Mucosa of stomach (tissue), 1 donor: ENCODE data around the gene PIK3R6.

ENCODE experiments used
- H3K27me3 ChIP-seq: one replicate; pipeline ENCODE4 v1.7.0; 2013; ENCODE audit warnings: mild to moderate bottlenecking, low read length; ENCODE audit not compliant: control insufficient read depth, insufficient read depth
- H3K36me3 ChIP-seq: one replicate; pipeline ENCODE4 v1.7.0; 2013; ENCODE audit warnings: low read length; ENCODE audit not compliant: control insufficient read depth, insufficient read depth
- H3K4me1 ChIP-seq: one replicate; pipeline ENCODE4 v1.7.0; 2013; ENCODE audit warnings: mild to moderate bottlenecking, low read length; ENCODE audit not compliant: control insufficient read depth, insufficient read depth
- H3K4me3 ChIP-seq: one replicate; pipeline ENCODE4 v1.7.0; 2013; ENCODE audit warnings: low read length
- H3K9ac ChIP-seq: one replicate; pipeline ENCODE4 v1.7.0; 2013; ENCODE audit warnings: mild to moderate bottlenecking, low read length, moderate library complexity
- H3K9me3 ChIP-seq: one replicate; pipeline ENCODE4 v1.7.0; 2013; ENCODE audit warnings: mild to moderate bottlenecking, low read length, moderate library complexity; ENCODE audit not compliant: control insufficient read depth
- donor health status: Pancreatic carcinoma.

Gene PIK3R6

DNA sequence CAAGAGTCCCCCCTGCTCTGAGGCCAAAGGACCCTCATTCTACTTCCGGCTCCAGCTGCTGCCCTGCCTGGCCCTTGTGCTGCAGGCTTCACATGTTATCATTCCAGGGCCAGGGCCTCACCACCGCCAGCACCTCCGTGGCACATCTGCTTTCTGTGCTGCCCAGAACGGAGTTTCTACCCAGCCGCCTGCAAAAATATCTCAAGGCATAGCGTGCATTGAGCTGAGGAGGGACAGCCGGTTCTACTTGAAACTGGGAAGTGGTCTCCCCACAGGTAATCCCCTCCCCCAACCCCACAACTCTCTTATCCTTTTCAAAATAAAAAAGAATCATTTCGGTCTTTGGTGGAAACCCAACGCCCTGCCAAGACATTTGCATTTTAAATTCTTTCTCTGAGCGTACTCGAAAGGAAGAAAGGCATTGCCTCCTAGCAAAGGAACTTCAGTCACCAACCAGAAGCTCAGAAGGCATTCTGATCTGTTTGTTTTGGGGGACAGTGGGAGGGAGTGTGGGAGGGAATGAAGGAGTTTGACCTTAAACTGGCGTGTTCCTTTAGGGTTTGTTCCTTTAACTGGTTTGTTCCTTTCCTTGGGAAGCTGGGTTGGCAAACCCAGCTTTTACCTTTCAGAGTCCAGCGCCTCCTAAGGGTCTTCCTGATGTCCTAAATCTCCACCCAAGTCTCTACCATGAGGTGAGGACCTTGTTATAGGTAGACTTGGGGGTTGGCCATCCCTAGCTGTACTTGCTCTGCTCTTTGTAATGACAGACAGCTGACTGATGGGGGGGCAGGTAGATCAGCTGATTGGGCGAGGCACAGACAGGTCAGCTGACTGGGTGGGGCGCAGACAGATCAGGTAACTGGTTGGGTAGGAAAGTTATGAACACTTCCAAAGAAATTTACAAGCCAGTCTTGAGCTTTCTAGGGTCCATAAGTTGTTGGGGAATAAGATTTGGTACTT is 33.4 kb upstream of the PIK3R6 start:
- Histone ChIP-seq H3K9me3 (no peaks in the 10 kb centered on the region), H3K4me1 (no peaks in the 10 kb centered on the region), H3K27me3 (no peaks in the 10 kb centered on the region), H3K4me3 (no peak overlapping the region), H3K9ac (no peak overlapping the region), H3K36me3 (no peaks in the 10 kb centered on the region)

DNA sequence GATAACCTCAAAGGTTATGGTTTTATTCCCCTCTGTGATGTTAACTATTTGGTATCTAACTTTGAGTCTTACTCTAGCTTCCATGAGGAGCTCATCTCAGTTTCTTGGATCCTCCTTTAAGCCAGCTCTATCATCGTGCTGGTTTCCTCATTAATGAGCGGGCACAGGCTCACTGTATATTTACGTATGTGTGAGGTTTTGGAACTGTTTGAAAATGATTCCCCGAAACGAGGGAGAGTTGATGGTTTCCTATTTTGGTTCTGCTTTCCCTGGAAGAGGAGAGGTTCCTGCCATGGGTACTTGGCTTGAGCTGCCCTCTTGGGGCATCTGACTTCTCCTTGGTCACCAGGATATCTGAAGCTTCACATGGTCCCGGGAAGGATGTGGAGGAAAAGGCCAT is 32.7 kb upstream of the PIK3R6 start:
- Histone ChIP-seq H3K9ac (no peak overlapping the region), H3K9me3 (no peaks in the 10 kb centered on the region), H3K4me1 (no peaks in the 10 kb centered on the region), H3K36me3 (no peaks in the 10 kb centered on the region), H3K4me3 (no peak overlapping the region), H3K27me3 (no peaks in the 10 kb centered on the region)

DNA sequence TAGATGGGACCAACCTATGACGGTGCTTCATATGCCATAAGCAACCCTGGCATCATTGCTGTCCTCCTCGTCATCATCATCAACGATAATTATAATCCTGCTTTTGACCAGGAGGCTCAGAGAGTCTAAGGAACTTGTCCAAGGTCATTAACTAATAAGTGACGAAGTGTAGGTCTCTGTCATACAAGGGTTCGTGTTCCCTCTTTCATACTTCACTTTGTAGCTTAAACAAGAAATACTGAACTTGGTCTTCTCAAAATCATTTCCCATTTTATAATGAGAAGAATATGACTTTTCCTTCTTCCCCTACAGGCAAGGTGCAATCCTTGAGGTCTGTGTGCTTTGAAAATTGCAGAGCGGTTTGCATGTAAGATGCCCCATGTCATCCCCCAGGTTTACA is 31.2 kb upstream of the PIK3R6 start:
- no peaks in the 10 kb centered on the region for H3K27me3 ChIP-seq
- H3K36me3 ChIP-seq, result no peaks in the 10 kb centered on the region
- H3K4me1 ChIP-seq, result no peaks in the 10 kb centered on the region
- no peak overlapping the region for H3K9ac ChIP-seq
- no peak overlapping the region for H3K4me3 ChIP-seq
- H3K9me3 ChIP-seq, result no peaks in the 10 kb centered on the region

DNA sequence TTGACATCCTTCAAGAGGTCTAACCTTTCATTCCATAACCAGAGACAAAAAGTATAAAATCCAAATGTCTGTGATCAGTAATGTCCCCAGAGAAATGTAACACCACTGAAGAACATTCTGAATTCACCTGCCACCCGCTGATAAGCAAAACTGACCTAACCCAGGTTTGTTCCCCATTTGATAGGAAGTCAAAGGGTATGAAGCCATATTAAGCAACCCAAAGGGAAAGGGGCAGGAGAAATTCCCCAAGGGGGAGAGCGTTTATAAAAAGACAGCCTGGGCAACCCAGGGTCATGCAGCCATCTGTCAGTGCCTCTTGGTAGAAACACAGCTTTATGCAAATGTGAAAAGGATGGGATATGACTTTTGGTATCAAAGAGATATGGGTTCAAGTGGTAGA is 30.7 kb upstream of the PIK3R6 start:
- no peaks in the 10 kb centered on the region for H3K9me3 ChIP-seq

DNA sequence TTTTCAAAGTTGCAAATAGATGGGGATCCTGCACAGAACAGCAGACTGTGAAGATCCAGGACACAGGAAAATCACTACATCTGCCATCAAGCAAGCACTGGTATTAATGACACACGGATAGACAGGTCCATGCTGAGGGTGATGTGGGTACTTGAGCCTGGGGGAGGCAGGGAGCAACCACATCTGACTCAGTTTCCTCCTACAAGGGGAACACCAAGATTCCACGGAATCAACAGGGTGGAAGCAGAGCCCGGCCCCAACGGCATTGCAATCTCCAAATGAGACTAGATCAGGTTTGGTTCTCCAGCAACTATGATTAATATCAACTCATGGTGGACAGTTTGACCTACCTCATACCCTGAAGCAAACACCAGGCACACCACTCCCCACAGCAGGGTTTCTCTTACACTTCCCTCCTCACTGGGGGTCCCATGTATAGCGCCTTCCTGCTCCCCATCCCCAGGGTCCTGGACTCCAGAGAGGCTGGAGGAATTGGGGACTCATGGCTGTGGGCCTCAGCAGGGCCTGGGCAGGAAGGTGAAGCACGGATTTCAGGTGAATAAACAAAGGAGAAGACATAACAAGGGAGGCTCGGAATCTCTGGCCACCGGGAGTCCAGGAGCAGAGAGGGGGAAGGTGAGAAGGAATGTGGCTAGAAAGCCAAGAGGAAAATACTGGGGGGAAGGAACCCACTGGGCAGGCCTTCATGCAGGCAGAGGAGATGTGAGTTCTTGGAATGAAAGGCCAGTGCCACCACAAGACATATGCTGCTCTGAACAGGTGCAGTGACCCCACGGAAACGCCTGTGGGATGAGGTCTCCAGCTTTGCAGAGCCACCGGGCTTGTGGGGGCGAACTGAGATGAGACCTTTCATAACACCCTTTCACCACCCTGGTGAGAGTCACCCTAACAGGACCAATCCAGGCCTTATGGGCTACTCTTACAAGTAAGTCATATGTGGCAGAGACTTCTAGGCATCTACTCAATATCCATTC is 29.5 kb upstream of the PIK3R6 start:
- Histone ChIP-seq H3K36me3 (no peaks in the 10 kb centered on the region), H3K4me3 (no peak overlapping the region), H3K9ac (no peak overlapping the region), H3K9me3 (no peaks in the 10 kb centered on the region), H3K4me1 (no peaks in the 10 kb centered on the region), H3K27me3 (no peaks in the 10 kb centered on the region)

More for the DNA sequence above, 30.7 kb upstream of the PIK3R6 start:
- Histone ChIP-seq H3K27me3 (no peaks in the 10 kb centered on the region), H3K9ac (no peak overlapping the region), H3K36me3 (no peaks in the 10 kb centered on the region), H3K4me3 (no peak overlapping the region), H3K4me1 (no peaks in the 10 kb centered on the region)

DNA sequence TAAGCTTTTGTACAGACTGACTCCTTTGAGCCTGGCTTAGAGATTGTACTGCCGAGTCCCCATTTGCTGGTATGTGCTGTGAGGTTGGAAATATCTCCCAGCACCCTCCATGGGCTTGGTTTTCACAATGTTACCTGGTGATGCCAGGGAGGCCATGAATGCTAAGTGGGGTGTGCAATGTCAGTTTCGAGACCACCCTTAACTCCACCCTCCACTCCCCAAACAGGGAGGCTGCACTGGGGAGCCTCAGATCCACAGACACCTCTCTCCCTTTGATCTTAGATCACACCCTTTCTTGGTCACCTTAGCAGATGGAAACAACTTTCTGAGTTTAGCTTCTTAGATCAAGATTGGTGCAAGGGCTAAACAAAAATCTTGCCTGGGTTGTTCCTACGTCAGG is 28.6 kb upstream of the PIK3R6 start:
- H3K9me3 ChIP-seq, result no peaks in the 10 kb centered on the region
- no peaks in the 10 kb centered on the region for H3K4me1 ChIP-seq
- no peak overlapping the region for H3K4me3 ChIP-seq
- H3K27me3 ChIP-seq, result no peaks in the 10 kb centered on the region
- H3K36me3 ChIP-seq, result no peaks in the 10 kb centered on the region
- no peak overlapping the region for H3K9ac ChIP-seq

DNA sequence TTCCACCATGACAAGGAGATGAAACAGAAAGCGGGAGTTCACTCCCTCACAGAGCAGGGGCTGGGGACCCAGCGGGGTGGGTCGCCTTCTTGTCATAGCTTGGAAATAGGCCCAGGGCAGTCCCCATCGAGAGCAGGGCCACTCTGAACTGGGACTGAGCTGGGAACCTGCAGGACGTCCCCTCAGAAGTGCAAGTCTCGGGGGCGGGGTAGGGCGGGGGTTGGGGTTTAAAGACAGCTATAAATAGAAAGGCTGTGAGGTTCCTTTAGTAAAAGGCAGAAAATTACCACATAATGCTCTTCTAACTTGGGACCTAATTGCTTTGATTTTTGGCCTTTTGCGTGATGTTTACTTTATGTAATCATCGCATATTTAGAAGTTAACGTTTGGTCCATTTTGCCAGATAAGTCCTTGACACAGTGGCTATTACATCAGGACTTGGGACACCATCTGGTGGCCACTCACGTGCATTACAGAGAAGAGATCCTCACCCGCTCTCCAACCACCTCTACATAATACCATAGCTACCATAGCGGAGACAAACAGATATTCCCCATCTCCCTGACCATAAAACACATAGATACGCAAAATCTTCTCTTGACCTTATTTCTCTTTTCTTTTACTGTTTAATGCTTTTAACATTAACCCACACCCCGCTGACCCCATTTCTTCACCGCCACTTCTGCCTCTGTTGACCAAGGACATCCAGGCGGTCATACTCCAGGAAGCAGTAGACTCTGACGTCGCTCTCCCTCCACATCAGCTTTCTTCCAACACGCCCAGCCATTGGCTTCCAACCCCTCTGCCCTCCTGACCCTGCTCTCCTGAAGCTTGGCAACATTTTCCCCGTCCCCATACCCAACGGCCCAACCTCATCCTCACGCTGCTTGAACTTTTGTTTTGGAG is 27.5 kb upstream of the PIK3R6 start:
- no peak overlapping the region for H3K4me3 ChIP-seq
- H3K36me3 ChIP-seq, result no peaks in the 10 kb centered on the region
- no peak overlapping the region for H3K9ac ChIP-seq
- H3K27me3 ChIP-seq, result no peaks in the 10 kb centered on the region
- no peaks in the 10 kb centered on the region for H3K4me1 ChIP-seq
- no peaks in the 10 kb centered on the region for H3K9me3 ChIP-seq

DNA sequence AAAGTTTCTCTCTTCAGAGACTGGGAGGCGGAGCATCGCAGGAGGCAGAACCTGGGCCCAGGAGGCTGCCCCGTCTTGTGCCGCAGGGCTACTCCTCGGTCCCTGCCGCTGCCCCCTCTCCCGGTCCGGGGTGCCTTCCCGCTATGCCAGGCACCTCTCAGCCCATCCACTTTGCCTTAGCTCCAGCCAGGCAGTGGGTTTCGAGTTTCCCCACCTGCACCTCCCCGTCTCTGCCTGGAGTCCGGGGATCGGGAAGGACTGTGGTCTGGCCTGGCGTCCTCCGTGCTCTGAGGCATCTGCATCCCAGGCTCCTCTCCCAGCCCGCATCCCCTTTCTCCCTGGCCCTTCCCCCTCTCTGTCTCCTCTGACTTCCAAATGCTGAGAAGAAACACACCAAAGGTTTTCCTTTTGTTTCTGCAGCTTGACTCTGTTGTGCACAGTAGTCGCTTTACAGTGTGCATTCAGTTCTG is 26.8 kb upstream of the PIK3R6 start:
- Histone ChIP-seq H3K9me3 (no peaks in the 10 kb centered on the region), H3K4me3 (no peak overlapping the region), H3K9ac (no peak overlapping the region), H3K27me3 (no peaks in the 10 kb centered on the region), H3K36me3 (no peaks in the 10 kb centered on the region), H3K4me1 (no peaks in the 10 kb centered on the region)

DNA sequence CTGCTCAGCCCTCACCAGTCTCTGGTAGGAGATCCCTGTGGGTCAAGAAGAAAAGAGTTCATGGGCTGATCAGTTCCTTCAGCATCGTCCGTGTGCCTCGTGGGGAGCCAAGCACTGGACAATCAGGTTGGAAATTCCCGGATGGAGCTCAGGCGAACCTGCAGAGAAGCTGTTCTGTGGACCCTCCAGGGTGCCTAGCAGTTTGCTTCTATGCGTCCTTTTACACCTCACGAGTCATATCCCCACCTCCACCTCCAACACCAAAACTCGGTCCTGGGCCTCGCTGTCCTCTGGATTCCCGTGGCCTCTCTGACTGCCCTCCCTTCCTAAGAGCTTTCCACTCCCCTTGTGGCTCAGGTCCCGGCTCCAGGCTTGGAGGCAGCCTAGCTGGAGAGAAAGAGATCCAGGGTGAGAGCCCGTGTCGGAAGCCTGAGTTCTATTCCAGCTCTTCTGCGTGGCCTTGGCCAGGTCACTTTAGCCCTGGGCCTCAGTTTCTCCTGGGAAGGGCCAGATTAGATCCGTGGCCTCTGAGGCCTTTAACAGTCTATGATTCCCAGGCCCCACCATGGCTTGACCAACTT is 26.2 kb upstream of the PIK3R6 start:
- Histone ChIP-seq H3K27me3 (no peaks in the 10 kb centered on the region), H3K36me3 (no peaks in the 10 kb centered on the region), H3K4me1 (no peaks in the 10 kb centered on the region), H3K9me3 (no peaks in the 10 kb centered on the region), H3K4me3 (no peak overlapping the region), H3K9ac (no peak overlapping the region)

DNA sequence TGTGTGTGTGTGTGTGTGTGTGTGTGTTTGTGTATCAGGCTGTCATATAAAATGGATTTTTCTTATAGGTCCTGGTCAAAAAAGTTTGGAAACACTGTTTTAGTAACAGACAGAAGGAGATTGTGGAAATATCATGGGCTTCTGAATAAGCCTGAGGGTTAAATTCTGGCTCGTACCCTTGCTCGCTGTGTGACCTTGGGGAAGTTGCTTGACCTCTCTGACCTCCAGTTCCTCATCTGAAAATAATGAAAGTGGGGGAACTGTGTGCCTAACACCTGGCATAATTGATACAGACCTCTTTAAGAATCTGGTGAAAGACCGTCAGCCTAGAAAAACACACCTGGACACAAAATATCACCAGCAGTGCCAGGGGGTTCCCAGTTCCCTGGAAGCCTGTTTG is 25.6 kb upstream of the PIK3R6 start:
- no peaks in the 10 kb centered on the region for H3K36me3 ChIP-seq
- H3K27me3 ChIP-seq, result no peaks in the 10 kb centered on the region
- H3K4me1 ChIP-seq, result no peaks in the 10 kb centered on the region
- no peak overlapping the region for H3K9ac ChIP-seq
- no peaks in the 10 kb centered on the region for H3K9me3 ChIP-seq
- no peak overlapping the region for H3K4me3 ChIP-seq

DNA sequence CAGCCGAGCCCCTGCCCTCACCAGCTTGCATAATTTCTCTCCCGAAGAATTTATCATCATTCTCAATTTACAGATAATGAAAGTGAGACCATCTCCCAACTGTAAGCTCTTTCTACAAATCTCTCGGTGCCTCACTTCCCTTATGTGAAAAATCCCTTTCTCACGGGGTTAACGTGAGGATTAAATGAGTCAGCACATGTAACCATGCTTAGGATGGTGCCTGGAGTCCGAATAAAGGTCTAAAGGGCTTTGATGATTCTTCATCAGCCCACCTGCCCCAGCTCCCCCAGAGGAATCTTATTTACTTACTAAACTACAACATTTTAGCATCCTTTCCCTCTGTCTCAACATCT is 24.8 kb upstream of the PIK3R6 start:
- Histone ChIP-seq H3K36me3 (no peaks in the 10 kb centered on the region), H3K4me1 (no peaks in the 10 kb centered on the region), H3K4me3 (no peak overlapping the region), H3K9me3 (no peaks in the 10 kb centered on the region), H3K27me3 (no peaks in the 10 kb centered on the region), H3K9ac (no peak overlapping the region)
